Activated T-helper 17 cell treated with anti-CD3 and anti-CD28 coated beads, Interleukin-2, amount 50 U/mL, for 72 hours (primary cell): ENCODE results near the gene ZNF749. TPM values are rescaled to one million over a fixed set of nuclear protein-coding genes. Genes with fewer than 3 reads are reported as not detected.

Source experiments
- total RNA-seq, 2 donors: library from RNA; stranded (reverse); gene quantifications; one replicate each; pipeline ENCODE4 v1.2.3, GENCODE V29; 2022

ZNF749 gene
- total RNA-seq, 2 donors from 2014 or later, result 13.8 to 15.0 TPM

Other genes with a start within 250 kb of the ZNF749 start
- 10 to 100 TPM; 23.7 to 51.0 TPM for gene ZNF264, start 243.8 kb upstream of the ZNF749 start, total RNA-seq
- gene AURKC, start 204.3 kb upstream of the ZNF749 start, total RNA-seq, result 1 to 10 TPM; 2.1 to 3.5 TPM
- 10 to 100 TPM in 1 of 2 donors, 1 to 10 TPM in 1; 9.1 to 16.7 TPM for gene ZNF805, start 194.7 kb upstream of the ZNF749 start, total RNA-seq
- 100 to 1,000 TPM in 1 of 2 donors, 10 to 100 TPM in 1; 90.0 to 130 TPM for gene ZNF460, start 154.8 kb upstream of the ZNF749 start, total RNA-seq
- gene ZNF543, start 114.9 kb upstream of the ZNF749 start, total RNA-seq, result 1 to 10 TPM; 6.6 to 6.7 TPM
- gene ZNF304, start 84.1 kb upstream of the ZNF749 start, total RNA-seq, result 1 to 10 TPM; 5.3 to 6.4 TPM
- 1 to 10 TPM; 4.5 to 8.8 TPM for gene TRAPPC2B, start 71.8 kb upstream of the ZNF749 start, total RNA-seq
- gene ZNF547, start 71.8 kb upstream of the ZNF749 start, total RNA-seq, result 1 to 10 TPM; 2.7 to 5.4 TPM
- gene ZNF548, start 45.5 kb upstream of the ZNF749 start, total RNA-seq, result 10 to 100 TPM; 19.4 to 48.5 TPM
- 10 to 100 TPM in 1 of 2 donors, 1 to 10 TPM in 1; 8.3 to 12.0 TPM for gene ZNF17, start 24.2 kb upstream of the ZNF749 start, total RNA-seq
- gene VN1R1, start 21.8 kb downstream of the ZNF749 start, total RNA-seq, result under 1 TPM in 1 of 2 donors, not detected in 1; 0.37 TPM
- gene ZNF772, start 42.2 kb downstream of the ZNF749 start, total RNA-seq, result 1 to 10 TPM; 2.8 to 4.5 TPM
- gene ZNF419, start 52.4 kb downstream of the ZNF749 start, total RNA-seq, result 1 to 10 TPM; 4.7 to 8.5 TPM
- gene ZNF773, start 64.6 kb downstream of the ZNF749 start, total RNA-seq, result 1 to 10 TPM; 3.8 to 6.2 TPM
- gene ZNF549, start 92.0 kb downstream of the ZNF749 start, total RNA-seq, result 1 to 10 TPM; 3.2 to 4.9 TPM
- gene ZNF550, start 124.5 kb downstream of the ZNF749 start, total RNA-seq, result 1 to 10 TPM; 8.9 to 10.0 TPM
- 1 to 10 TPM; 2.2 to 2.4 TPM for gene ZNF416, start 143.6 kb downstream of the ZNF749 start, total RNA-seq
- gene ZIK1, start 148.8 kb downstream of the ZNF749 start, total RNA-seq, result 1 to 10 TPM; 2.5 to 3.2 TPM
- gene ZNF530, start 164.6 kb downstream of the ZNF749 start, total RNA-seq, result 1 to 10 TPM; 6.0 to 9.9 TPM
- 10 to 100 TPM in 1 of 2 donors, 1 to 10 TPM in 1; 5.7 to 11.2 TPM for gene ZNF134, start 178.9 kb downstream of the ZNF749 start, total RNA-seq
- gene ZNF211, start 197.8 kb downstream of the ZNF749 start, total RNA-seq, result 10 to 100 TPM in 1 of 2 donors, 1 to 10 TPM in 1; 8.4 to 14.0 TPM
- not detected for gene ZSCAN4, start 233.6 kb downstream of the ZNF749 start, total RNA-seq
- gene ZNF551, start 246.7 kb downstream of the ZNF749 start, total RNA-seq, result 10 to 100 TPM in 1 of 2 donors, 1 to 10 TPM in 1; 7.1 to 10.8 TPM